ENCODE data around the gene VPS37C.

Gene VPS37C

GRCh38 chr11:61131586-61131985, 29.6 kb downstream of the VPS37C start:
- DNase-seq: no peak

GRCh38 chr11:61131186-61131585, 30.0 kb downstream of the VPS37C start:
- DNase-seq: no peak

- no peak for DNase-seq
These were observed 31.3 kb downstream of the VPS37C start for GRCh38 chr11:61129639-61130523.

- DNase-seq: no peak
These were observed 32.1 kb downstream of the VPS37C start for GRCh38 chr11:61128947-61129638.

GRCh38 chr11:61127991-61128390, 33.2 kb downstream of the VPS37C start:
- DNase-seq: no peak

GRCh38 chr11:61126256-61126655, 35.0 kb downstream of the VPS37C start:
- DNase-seq: no peak

GRCh38 chr11:61125310-61125684, 35.9 kb downstream of the VPS37C start:
- DNase-seq: no peak

GRCh38 chr11:61124574-61125309, 36.5 kb downstream of the VPS37C start:
- no peak for DNase-seq

- DNase-seq: no peak
These were observed 37.3 kb downstream of the VPS37C start for GRCh38 chr11:61123775-61124571.

- DNase-seq: no peak
These were observed 38.5 kb downstream of the VPS37C start for GRCh38 chr11:61122761-61123160.

GRCh38 chr11:61121917-61122316, 39.3 kb downstream of the VPS37C start:
- DNase-seq: no peak

GRCh38 chr11:61121192-61121831, 39.9 kb downstream of the VPS37C start:
- no peak for DNase-seq

- DNase-seq: no peak
These were observed 40.5 kb downstream of the VPS37C start for GRCh38 chr11:61120706-61121191.

GRCh38 chr11:61120099-61120705, 41.0 kb downstream of the VPS37C start:
- DNase-seq: no peak

GRCh38 chr11:61119571-61119970, 41.7 kb downstream of the VPS37C start:
- DNase-seq: no peak

- no peak for DNase-seq
These were observed 42.2 kb downstream of the VPS37C start for GRCh38 chr11:61119055-61119454.

GRCh38 chr11:61118406-61118805, 42.8 kb downstream of the VPS37C start:
- DNase-seq: no peak

GRCh38 chr11:61118004-61118403, 43.2 kb downstream of the VPS37C start:
- no peak for DNase-seq

- no peak for DNase-seq
These were observed 44.1 kb downstream of the VPS37C start for GRCh38 chr11:61117168-61117520.

- DNase-seq: no peak
These were observed 44.6 kb downstream of the VPS37C start for GRCh38 chr11:61116426-61117167.

All from activated gamma-delta T cell (primary cell).